A549 treated with DMSO at 1 μM for 4 hours (cell line): ENCODE measurements around the gene TOMM34. TPM values are rescaled to one million over a fixed set of nuclear protein-coding genes. Genes with fewer than 3 reads are reported as not detected.

Experiments
- total RNA-seq: library from RNA; stranded (reverse); fragments of 200-300 nt; extraction: Qiagen RNA extraction; gene quantifications from 5 replicates; pipeline ENCODE4 v1.2.3, GENCODE V29; 2022; ENCODE audit warnings: low read depth

The TOMM34 gene, protein sequence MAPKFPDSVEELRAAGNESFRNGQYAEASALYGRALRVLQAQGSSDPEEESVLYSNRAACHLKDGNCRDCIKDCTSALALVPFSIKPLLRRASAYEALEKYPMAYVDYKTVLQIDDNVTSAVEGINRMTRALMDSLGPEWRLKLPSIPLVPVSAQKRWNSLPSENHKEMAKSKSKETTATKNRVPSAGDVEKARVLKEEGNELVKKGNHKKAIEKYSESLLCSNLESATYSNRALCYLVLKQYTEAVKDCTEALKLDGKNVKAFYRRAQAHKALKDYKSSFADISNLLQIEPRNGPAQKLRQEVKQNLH
- 41.5 to 47.8 TPM (median 42.5 TPM) in 5 replicates for total RNA-seq

DNA sequence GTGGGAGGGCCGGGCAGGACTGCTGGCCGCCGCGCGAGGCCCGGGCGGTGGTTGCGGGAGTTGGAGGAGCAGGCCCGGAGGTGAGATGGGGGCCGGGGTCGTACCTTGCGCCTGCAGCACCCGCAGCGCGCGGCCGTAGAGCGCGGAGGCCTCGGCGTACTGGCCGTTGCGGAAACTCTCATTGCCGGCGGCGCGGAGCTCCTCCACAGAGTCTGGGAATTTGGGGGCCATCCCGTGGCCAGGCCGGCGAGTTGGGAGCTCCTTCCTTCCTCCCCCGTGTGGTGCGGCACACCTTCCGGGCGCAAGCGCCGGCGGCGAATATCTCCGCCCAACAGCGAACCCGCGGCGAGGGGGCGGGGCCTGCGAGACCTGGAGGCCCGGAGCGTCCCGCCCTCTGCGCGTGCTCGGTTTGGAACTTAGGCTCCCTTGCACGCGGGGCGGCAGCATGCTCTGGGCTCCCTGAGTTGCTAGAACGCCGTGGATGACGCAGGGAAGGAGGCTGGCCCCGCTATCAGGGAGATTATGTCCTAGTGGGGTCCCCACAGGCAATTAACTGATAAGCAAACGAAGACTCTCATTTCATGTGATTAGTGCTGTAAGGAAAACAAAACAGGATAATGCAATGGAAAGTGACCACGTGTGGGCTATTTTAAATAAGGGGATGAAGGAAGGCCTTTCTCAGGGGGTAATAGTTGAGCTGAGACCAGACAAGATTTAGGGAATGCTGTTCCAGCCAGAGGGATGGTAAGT, at the start of gene TOMM34:
TOMM34 (minus strand) TSS at position 295 of the 750 bp plus-strand sequence; CDS start at position 231, 64 bp downstream.

DNA sequence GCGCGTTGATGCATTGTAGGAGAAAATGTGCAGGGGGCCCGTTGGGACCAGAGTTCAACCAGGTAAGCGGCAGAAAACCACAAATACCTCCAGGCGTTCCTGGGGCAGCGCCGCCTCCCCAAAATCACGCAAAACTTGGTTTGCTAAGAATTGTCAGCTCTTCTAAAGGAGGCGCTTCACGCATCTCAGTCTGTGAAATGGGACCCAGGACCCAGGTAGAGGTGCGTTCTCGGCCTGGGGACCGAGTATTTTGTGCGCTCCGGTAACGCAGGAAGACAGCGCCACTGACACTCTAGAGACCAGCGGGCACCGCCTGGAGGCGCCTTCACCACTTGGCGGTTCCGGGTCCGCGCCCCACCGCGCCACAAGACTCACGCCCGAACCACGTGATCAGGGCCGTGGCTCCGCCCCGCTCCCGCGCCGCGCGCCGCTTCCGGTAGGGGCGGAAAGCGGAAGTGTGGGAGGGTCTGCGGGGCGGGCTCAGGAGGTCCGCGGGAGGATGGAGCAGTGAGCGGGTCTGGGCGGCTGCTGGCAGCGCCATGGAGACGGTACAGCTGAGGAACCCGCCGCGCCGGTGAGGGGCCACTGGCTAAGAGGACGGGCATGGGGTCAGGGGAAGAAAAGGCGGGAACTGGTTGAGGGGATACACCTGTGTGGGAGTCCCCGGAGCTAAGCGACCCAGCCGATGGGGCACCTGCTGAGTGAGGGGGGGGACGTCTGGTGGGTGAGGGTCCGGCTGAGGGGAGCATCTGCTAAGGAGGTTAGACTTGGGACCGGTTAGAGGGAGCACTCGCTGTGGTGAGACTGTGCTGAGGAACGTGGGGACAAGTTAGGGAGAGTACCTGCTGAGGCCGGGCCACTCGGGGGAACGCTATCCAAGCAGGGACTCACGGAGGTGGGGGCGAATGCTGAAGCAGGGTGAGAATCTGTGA, 6.1 kb upstream of the TOMM34 start, which contains the start of gene STK4:
STK4 (plus strand) TSS at position 483 of the 932 bp plus-strand sequence; CDS start at position 540, 57 bp downstream.

DNA sequence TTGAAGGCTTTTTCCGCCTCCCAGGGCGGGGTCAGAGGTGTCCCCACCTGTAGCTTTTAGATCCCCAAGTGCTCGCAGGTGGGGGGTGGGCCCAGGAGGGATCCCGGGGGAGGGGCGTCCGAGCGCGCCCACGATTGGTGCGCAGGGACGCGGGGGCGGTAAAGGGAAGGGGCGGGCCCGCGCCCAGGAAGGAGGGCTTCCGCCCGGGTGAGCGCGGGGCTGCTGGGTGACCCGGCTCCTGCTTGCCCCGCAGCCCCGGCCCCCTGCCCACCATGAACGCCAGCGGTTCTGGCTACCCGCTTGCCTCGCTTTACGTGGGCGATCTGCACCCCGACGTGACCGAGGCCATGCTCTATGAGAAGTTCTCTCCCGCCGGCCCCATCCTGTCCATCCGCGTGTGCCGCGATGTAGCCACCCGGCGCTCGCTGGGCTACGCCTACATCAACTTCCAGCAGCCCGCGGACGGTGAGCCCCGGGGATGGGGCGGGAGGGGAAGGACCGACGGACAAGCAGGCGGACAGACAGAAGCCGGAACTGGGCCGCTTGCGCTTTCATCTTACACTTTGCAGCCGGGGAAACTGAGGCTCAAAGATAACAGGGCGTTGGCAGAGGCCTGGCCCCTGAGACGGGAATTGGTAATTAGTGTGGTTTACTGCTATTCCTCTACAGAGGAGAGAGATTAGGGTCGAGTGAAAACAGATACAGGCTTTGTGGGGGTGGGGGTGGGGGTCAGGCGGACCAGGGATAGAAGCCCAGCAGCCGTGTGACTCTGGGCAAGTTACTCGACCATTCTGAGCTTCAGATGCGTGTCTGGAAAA, 50.1 kb downstream of the TOMM34 start, which contains the start of gene PABPC1L:
PABPC1L (plus strand) TSS at position 189 of the 818 bp plus-strand sequence; CDS start at position 273, 84 bp downstream.

Other genes starting within 250 kb of the TOMM34 start
- 24.1 to 33.0 TPM (median 26.6 TPM) in 5 replicates for gene CCN5, start 245.0 kb downstream of the TOMM34 start, total RNA-seq
- 0.57 to 0.85 TPM (median 0.69 TPM) in 5 replicates for gene KCNK15, start 214.5 kb downstream of the TOMM34 start, total RNA-seq
- gene RIMS4, start 149.9 kb downstream of the TOMM34 start, total RNA-seq: 1.2 to 1.9 TPM (median 1.6 TPM) in 5 replicates
- gene YWHAB, start 74.7 kb downstream of the TOMM34 start, total RNA-seq: 183 to 225 TPM (median 204 TPM) in 5 replicates
- gene PABPC1L, start 50.3 kb downstream of the TOMM34 start, total RNA-seq: 12.7 to 21.6 TPM (median 18.4 TPM) in 5 replicates
- gene STK4, start 6.1 kb upstream of the TOMM34 start, total RNA-seq: 14.2 to 17.6 TPM (median 15.4 TPM) in 5 replicates
- gene KCNS1, start 140.7 kb upstream of the TOMM34 start, total RNA-seq: not detected in 5 replicates
- gene WFDC5, start 154.8 kb upstream of the TOMM34 start, total RNA-seq: not detected in 5 replicates
- not detected in 5 replicates for gene WFDC12, start 164.1 kb upstream of the TOMM34 start, total RNA-seq
- gene PI3, start 214.5 kb upstream of the TOMM34 start, total RNA-seq: 2.3 to 4.5 TPM (median 3.2 TPM) in 5 replicates
- gene SEMG1, start 246.6 kb upstream of the TOMM34 start, total RNA-seq: not detected in 5 replicates